ENCODE data around the gene TESK2. TPM values are rescaled to one million over a fixed set of nuclear protein-coding genes. Genes with fewer than 3 reads are reported as not detected.

TESK2 gene
- total and polyA plus RNA-seq, 2 of the 13 experiments (the other 11 are each of a cell fraction or from before 2014, with no cell fraction given) = 5.5 to 9.6 TPM

DNA sequence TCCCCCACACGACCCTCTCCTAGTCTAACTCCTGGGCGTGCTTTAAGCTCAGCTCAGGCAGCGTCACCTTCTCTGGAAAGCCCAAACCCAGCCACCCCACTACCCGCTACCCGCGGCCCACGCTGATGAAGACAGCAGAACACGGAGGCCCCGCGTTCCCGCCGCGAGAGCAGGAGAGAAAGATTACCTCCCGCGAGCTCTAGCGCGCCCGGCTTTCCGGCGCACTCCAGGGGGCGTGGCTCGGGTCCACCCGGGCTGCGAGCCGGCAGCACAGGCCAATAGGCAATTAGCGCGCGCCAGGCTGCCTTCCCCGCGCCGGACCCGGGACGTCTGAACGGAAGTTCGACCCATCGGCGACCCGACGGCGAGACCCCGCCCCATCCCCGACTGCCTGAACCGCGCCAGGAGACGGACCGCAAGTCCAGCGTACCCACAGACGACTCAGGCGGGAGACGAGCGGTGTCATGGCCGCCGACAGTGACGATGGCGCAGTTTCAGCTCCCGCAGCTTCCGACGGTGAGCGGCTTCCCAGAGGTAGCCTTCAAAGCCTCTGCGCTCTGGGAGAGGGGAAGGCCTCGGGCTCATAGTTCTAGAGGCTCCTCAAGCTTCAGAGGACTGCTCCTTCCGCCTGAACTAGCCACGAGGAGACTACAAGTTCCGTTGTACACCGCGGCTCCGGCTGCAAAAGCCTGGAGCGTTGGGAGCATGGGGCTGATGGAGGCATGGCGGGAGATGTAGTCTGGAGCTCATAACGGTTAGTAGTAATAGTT lies 151.0 kb downstream of the TESK2 start, which contains the start of the genes MUTYH and TOE1 (continued):
- TF ChIP-seq MED8 (CRISPR knock-in tag; IDR thresholded peaks at IDR 0.05; ENCODE audit: insufficient replicate concordance) = no peak
- peak; percentile 86; the same call in 1 of the 2 replicates for TF ChIP-seq ZSCAN21 (CRISPR knock-in tag; IDR thresholded peaks at IDR 0.05; ENCODE audit: borderline replicate concordance)
- peak; percentile 38; the same call in 1 of the 2 replicates for TF ChIP-seq ZNF576 (CRISPR knock-in tag; IDR thresholded peaks at IDR 0.05)
- TF ChIP-seq KAT8 (CRISPR knock-in tag; IDR thresholded peaks at IDR 0.05) = peak; percentile 72
- no peak for TF ChIP-seq PRDM4 (CRISPR knock-in tag; IDR thresholded peaks at IDR 0.05; ENCODE audit: borderline replicate concordance)
- TF ChIP-seq PAX8 (CRISPR knock-in tag; IDR thresholded peaks at IDR 0.05; ENCODE audit: borderline replicate concordance) = peak; percentile 43; the same call in 1 of the 2 replicates
- TF ChIP-seq, protein P1, sequence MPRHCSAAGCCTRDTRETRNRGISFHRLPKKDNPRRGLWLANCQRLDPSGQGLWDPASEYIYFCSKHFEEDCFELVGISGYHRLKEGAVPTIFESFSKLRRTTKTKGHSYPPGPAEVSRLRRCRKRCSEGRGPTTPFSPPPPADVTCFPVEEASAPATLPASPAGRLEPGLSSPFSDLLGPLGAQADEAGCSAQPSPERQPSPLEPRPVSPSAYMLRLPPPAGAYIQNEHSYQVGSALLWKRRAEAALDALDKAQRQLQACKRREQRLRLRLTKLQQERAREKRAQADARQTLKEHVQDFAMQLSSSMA (CRISPR knock-in tag; IDR thresholded peaks at IDR 0.05) = peak; percentile 62; the same call in 1 of the 2 replicates
- no peak; the same call in 1 of the 2 replicates for TF ChIP-seq MIER2 (CRISPR knock-in tag; IDR thresholded peaks at IDR 0.05)
- no peak for TF ChIP-seq ONECUT2 (CRISPR knock-in tag; IDR thresholded peaks at IDR 0.05)
- no peak for TF ChIP-seq LRRFIP1 (CRISPR knock-in tag; conservative IDR thresholded peaks at IDR 0.05)
- no peak for TF ChIP-seq MIER3 (CRISPR knock-in tag; IDR thresholded peaks at IDR 0.05; ENCODE audit: borderline replicate concordance)
- TF ChIP-seq, protein P2, sequence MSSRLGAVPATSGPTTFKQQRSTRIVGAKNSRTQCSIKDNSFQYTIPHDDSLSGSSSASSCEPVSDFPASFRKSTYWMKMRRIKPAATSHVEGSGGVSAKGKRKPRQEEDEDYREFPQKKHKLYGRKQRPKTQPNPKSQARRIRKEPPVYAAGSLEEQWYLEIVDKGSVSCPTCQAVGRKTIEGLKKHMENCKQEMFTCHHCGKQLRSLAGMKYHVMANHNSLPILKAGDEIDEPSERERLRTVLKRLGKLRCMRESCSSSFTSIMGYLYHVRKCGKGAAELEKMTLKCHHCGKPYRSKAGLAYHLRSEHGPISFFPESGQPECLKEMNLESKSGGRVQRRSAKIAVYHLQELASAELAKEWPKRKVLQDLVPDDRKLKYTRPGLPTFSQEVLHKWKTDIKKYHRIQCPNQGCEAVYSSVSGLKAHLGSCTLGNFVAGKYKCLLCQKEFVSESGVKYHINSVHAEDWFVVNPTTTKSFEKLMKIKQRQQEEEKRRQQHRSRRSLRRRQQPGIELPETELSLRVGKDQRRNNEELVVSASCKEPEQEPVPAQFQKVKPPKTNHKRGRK (CRISPR knock-in tag; IDR thresholded peaks at IDR 0.05) = no peak
- TF ChIP-seq CSRNP1 (CRISPR knock-in tag; IDR thresholded peaks at IDR 0.05) = peak; percentile 64
- TF ChIP-seq ZNF713 (CRISPR knock-in tag; IDR thresholded peaks at IDR 0.05) = peak; percentile 89
- no peak for TF ChIP-seq MZF1 (CRISPR knock-in tag; IDR thresholded peaks at IDR 0.05; ENCODE audit: borderline replicate concordance)
- TF ChIP-seq ZFY (CRISPR knock-in tag; IDR thresholded peaks at IDR 0.05) = peak; percentile 80
